IPS-18a (cell line): ENCODE data around the gene XXYLT1.

Source experiments
- H3K27ac ChIP-seq: one replicate; pipeline ENCODE4 v1.5.1; 2013; ENCODE audit warnings: low read length
- H3K27me3 ChIP-seq: one replicate; pipeline ENCODE4 v1.6.1; 2013; ENCODE audit warnings: mild to moderate bottlenecking, low read length; ENCODE audit not compliant: control insufficient read depth, insufficient read depth
- H3K36me3 ChIP-seq: one replicate; pipeline ENCODE4 v1.6.1; 2013; ENCODE audit warnings: low read depth, low read length; ENCODE audit not compliant: control insufficient read depth
- H3K4me1 ChIP-seq: one replicate; pipeline ENCODE4 v1.6.1; 2013; ENCODE audit warnings: low read depth, low read length; ENCODE audit not compliant: control insufficient read depth
- H3K4me3 ChIP-seq: one replicate; pipeline ENCODE4 v1.5.1; 2013; ENCODE audit warnings: low read length
- H3K9ac ChIP-seq: one replicate; pipeline ENCODE4 v1.6.1; 2013; ENCODE audit warnings: mild to moderate bottlenecking, low read length, moderate library complexity
- H3K9me3 ChIP-seq: one replicate; pipeline ENCODE4 v1.6.1; 2013; ENCODE audit warnings: low read depth, low read length; ENCODE audit not compliant: control insufficient read depth

XXYLT1 gene

GRCh38 chr3:195064300-195064931 is 206.5 kb downstream of the XXYLT1 start:
- H3K27ac ChIP-seq: no peak overlapping the region
- no peaks in the 10 kb centered on the region for H3K9me3 ChIP-seq
- no peak overlapping the region for H3K9ac ChIP-seq
- peaks cover 8% of the 10 kb centered on the region for H3K36me3 ChIP-seq
- H3K4me1 ChIP-seq: no peaks in the 10 kb centered on the region
- H3K27me3 ChIP-seq: no peaks in the 10 kb centered on the region
- H3K4me3 ChIP-seq: no peak overlapping the region

GRCh38 chr3:195063581-195064193 is 207.3 kb downstream of the XXYLT1 start:
- H3K9ac ChIP-seq: no peak overlapping the region
- H3K4me1 ChIP-seq: no peaks in the 10 kb centered on the region
- H3K9me3 ChIP-seq: no peaks in the 10 kb centered on the region
- no peak overlapping the region for H3K4me3 ChIP-seq
- no peak overlapping the region for H3K27ac ChIP-seq
- H3K36me3 ChIP-seq: peaks cover 4% of the 10 kb centered on the region
- no peaks in the 10 kb centered on the region for H3K27me3 ChIP-seq

GRCh38 chr3:195062866-195063540 is 208.0 kb downstream of the XXYLT1 start:
- H3K4me3 ChIP-seq: no peak overlapping the region
- no peaks in the 10 kb centered on the region for H3K4me1 ChIP-seq
- no peaks in the 10 kb centered on the region for H3K9me3 ChIP-seq
- no peak overlapping the region for H3K27ac ChIP-seq
- H3K36me3 ChIP-seq: peaks cover 3% of the 10 kb centered on the region
- H3K9ac ChIP-seq: no peak overlapping the region
- no peaks in the 10 kb centered on the region for H3K27me3 ChIP-seq

- Histone ChIP-seq H3K36me3 (no peaks in the 10 kb centered on the region), H3K4me3 (no peak overlapping the region), H3K4me1 (no peaks in the 10 kb centered on the region), H3K27ac (no peak overlapping the region), H3K9ac (no peak overlapping the region), H3K27me3 (no peaks in the 10 kb centered on the region), H3K9me3 (no peaks in the 10 kb centered on the region)
These were observed 209.0 kb downstream of the XXYLT1 start for GRCh38 chr3:195061756-195062655.

GRCh38 chr3:195060531-195061291 is 210.2 kb downstream of the XXYLT1 start:
- Histone ChIP-seq H3K9ac (no peak overlapping the region), H3K27me3 (no peaks in the 10 kb centered on the region), H3K9me3 (no peaks in the 10 kb centered on the region), H3K36me3 (no peaks in the 10 kb centered on the region), H3K27ac (no peak overlapping the region), H3K4me1 (no peaks in the 10 kb centered on the region), H3K4me3 (no peak overlapping the region)

- no peaks in the 10 kb centered on the region for H3K9me3 ChIP-seq
- no peaks in the 10 kb centered on the region for H3K27me3 ChIP-seq
- no peak overlapping the region for H3K27ac ChIP-seq
- no peak overlapping the region for H3K4me3 ChIP-seq
- no peaks in the 10 kb centered on the region for H3K4me1 ChIP-seq
- H3K9ac ChIP-seq: no peak overlapping the region
- H3K36me3 ChIP-seq: no peaks in the 10 kb centered on the region
These were observed 210.8 kb downstream of the XXYLT1 start for GRCh38 chr3:195060217-195060481.

- no peaks in the 10 kb centered on the region for H3K27me3 ChIP-seq
- H3K9me3 ChIP-seq: no peaks in the 10 kb centered on the region
- no peaks in the 10 kb centered on the region for H3K36me3 ChIP-seq
- H3K4me1 ChIP-seq: no peaks in the 10 kb centered on the region
- H3K4me3 ChIP-seq: no peak overlapping the region
- H3K27ac ChIP-seq: no peak overlapping the region
- no peak overlapping the region for H3K9ac ChIP-seq
These were observed 211.3 kb downstream of the XXYLT1 start for GRCh38 chr3:195059471-195060216.

GRCh38 chr3:195059006-195059350 is 212.0 kb downstream of the XXYLT1 start:
- Histone ChIP-seq H3K27ac (no peak overlapping the region), H3K9ac (no peak overlapping the region), H3K4me1 (no peaks in the 10 kb centered on the region), H3K36me3 (no peaks in the 10 kb centered on the region), H3K4me3 (no peak overlapping the region), H3K27me3 (no peaks in the 10 kb centered on the region), H3K9me3 (no peaks in the 10 kb centered on the region)

- no peaks in the 10 kb centered on the region for H3K4me1 ChIP-seq
- H3K36me3 ChIP-seq: no peaks in the 10 kb centered on the region
- H3K9ac ChIP-seq: no peak overlapping the region
- no peak overlapping the region for H3K4me3 ChIP-seq
- H3K9me3 ChIP-seq: no peaks in the 10 kb centered on the region
- no peaks in the 10 kb centered on the region for H3K27me3 ChIP-seq
- H3K27ac ChIP-seq: no peak overlapping the region
These were observed 212.5 kb downstream of the XXYLT1 start for GRCh38 chr3:195058336-195059005.

GRCh38 chr3:195057716-195058115 is 213.2 kb downstream of the XXYLT1 start:
- no peak overlapping the region for H3K27ac ChIP-seq
- H3K4me1 ChIP-seq: no peaks in the 10 kb centered on the region
- H3K4me3 ChIP-seq: no peak overlapping the region
- H3K27me3 ChIP-seq: no peaks in the 10 kb centered on the region
- H3K9ac ChIP-seq: no peak overlapping the region
- no peaks in the 10 kb centered on the region for H3K36me3 ChIP-seq
- no peaks in the 10 kb centered on the region for H3K9me3 ChIP-seq
